ENCODE measurements around the gene TENM4. TPM values are rescaled to one million over a fixed set of nuclear protein-coding genes. Genes with fewer than 3 reads are reported as not detected.
A peak's percentile ranks its signal among the peaks of the same experiment; 100 is the strongest.

The TENM4 gene
- total RNA-seq, 2 donors from 2014 or later: 68.2 to 130 TPM

GRCh38 chr11:79081471-79082031, 359.3 kb downstream of the TENM4 start:
- peaks cover 20% of the 10 kb centered on the region for H3K4me1 ChIP-seq (ENCODE audit: control insufficient read depth, insufficient read depth, low read length)
- H3K36me3 ChIP-seq (ENCODE audit: control insufficient read depth, insufficient read depth, low read length): no peaks in the 10 kb centered on the region
- H3K4me3 ChIP-seq (ENCODE audit: low read length): no peak overlapping the region
- H3K9ac ChIP-seq (ENCODE audit: extremely low read depth, low read length, poor library complexity, severe bottlenecking): no peak overlapping the region
- H3K36me3 Mint-ChIP-seq (ENCODE audit: low read depth): peaks cover 12% of the 10 kb centered on the region
- H3K27me3 Mint-ChIP-seq (ENCODE audit: insufficient read depth): no peaks in the 10 kb centered on the region
- peak overlapping the region; percentile 30 for H3K27ac Mint-ChIP-seq
- 87 to 89% methylated on average over 5 to 7 of the region's 7 CpGs for WGBS, 2 experiments (ENCODE audit: insufficient coverage in 1 of 2, insufficient read length in 1 of 2)
- no peak for DNase-seq
- H3K9me3 ChIP-seq (ENCODE audit: control insufficient read depth, low read length): peaks cover under 1% of the 10 kb centered on the region
- peak overlapping the region; percentile 19 for H3K27ac ChIP-seq (ENCODE audit: low read depth, low read length)
- peaks cover 27% of the 10 kb centered on the region for H3K4me1 Mint-ChIP-seq
- H3K9me3 Mint-ChIP-seq: peaks cover under 1% of the 10 kb centered on the region
- no peak for TF ChIP-seq CTCF (conservative IDR thresholded peaks at IDR 0.05)
- no peak overlapping the region for H3K4me3 Mint-ChIP-seq
- no peaks in the 10 kb centered on the region for H3K27me3 ChIP-seq (ENCODE audit: control insufficient read depth, insufficient read depth, low read length, poor library complexity, severe bottlenecking)

- no peaks in the 10 kb centered on the region for H3K27me3 ChIP-seq (ENCODE audit: control insufficient read depth, insufficient read depth, low read length, poor library complexity, severe bottlenecking)
- peak overlapping the region; percentile 68 for H3K27ac Mint-ChIP-seq
- H3K4me3 Mint-ChIP-seq: no peak overlapping the region
- H3K36me3 ChIP-seq (ENCODE audit: control insufficient read depth, insufficient read depth, low read length): no peaks in the 10 kb centered on the region
- TF ChIP-seq CTCF (conservative IDR thresholded peaks at IDR 0.05): no peak
- H3K27me3 Mint-ChIP-seq (ENCODE audit: insufficient read depth): no peaks in the 10 kb centered on the region
- H3K9me3 Mint-ChIP-seq: peaks cover 9% of the 10 kb centered on the region
- H3K4me1 ChIP-seq (ENCODE audit: control insufficient read depth, insufficient read depth, low read length): peaks cover 14% of the 10 kb centered on the region
- H3K27ac ChIP-seq (ENCODE audit: low read depth, low read length): no peak overlapping the region
- peaks cover 5% of the 10 kb centered on the region for H3K9me3 ChIP-seq (ENCODE audit: control insufficient read depth, low read length)
- no peak for DNase-seq
- H3K4me3 ChIP-seq (ENCODE audit: low read length): no peak overlapping the region
- H3K4me1 Mint-ChIP-seq: peaks cover 17% of the 10 kb centered on the region
- H3K9ac ChIP-seq (ENCODE audit: extremely low read depth, low read length, poor library complexity, severe bottlenecking): no peak overlapping the region
- H3K36me3 Mint-ChIP-seq (ENCODE audit: low read depth): peaks cover 22% of the 10 kb centered on the region
Measured at GRCh38 chr11:79080551-79080950, 360.3 kb downstream of the TENM4 start.

- Histone ChIP-seq H3K36me3 (ENCODE audit: control insufficient read depth, insufficient read depth, low read length) (no peaks in the 10 kb centered on the region), H3K27ac (ENCODE audit: low read depth, low read length) (no peak overlapping the region), H3K4me1 (ENCODE audit: control insufficient read depth, insufficient read depth, low read length) (peaks cover 14% of the 10 kb centered on the region), H3K27me3 (ENCODE audit: control insufficient read depth, insufficient read depth, low read length, poor library complexity, severe bottlenecking) (no peaks in the 10 kb centered on the region), H3K9me3 (ENCODE audit: control insufficient read depth, low read length) (peaks cover 5% of the 10 kb centered on the region), H3K4me3 (ENCODE audit: low read length) (no peak overlapping the region), H3K9ac (ENCODE audit: extremely low read depth, low read length, poor library complexity, severe bottlenecking) (no peak overlapping the region)
- peaks cover 24% of the 10 kb centered on the region for H3K36me3 Mint-ChIP-seq (ENCODE audit: low read depth)
- no peaks in the 10 kb centered on the region for H3K27me3 Mint-ChIP-seq (ENCODE audit: insufficient read depth)
- H3K9me3 Mint-ChIP-seq: peaks cover 9% of the 10 kb centered on the region
- 93 to 98% methylated on average over 6 to 7 of the region's 7 CpGs for WGBS, 2 experiments (ENCODE audit: insufficient coverage in 1 of 2, insufficient read length in 1 of 2)
- H3K27ac Mint-ChIP-seq: no peak overlapping the region
- no peak for DNase-seq
- peaks cover 23% of the 10 kb centered on the region for H3K4me1 Mint-ChIP-seq
- no peak overlapping the region for H3K4me3 Mint-ChIP-seq
- TF ChIP-seq CTCF (conservative IDR thresholded peaks at IDR 0.05): no peak
Measured at GRCh38 chr11:79078999-79079398, 361.8 kb downstream of the TENM4 start.

All from endodermal cell (in vitro differentiated cells).